ENCODE data around the gene CCHCR1. TPM values are rescaled to one million over a fixed set of nuclear protein-coding genes. Genes with fewer than 3 reads are reported as not detected.
"Not testable (repeated sequence)": the region's sequence is repeated elsewhere in the genome, so short reads cannot be mapped to it uniquely, and the experiment has no call there.

The CCHCR1 gene
- total RNA-seq, 1 donor from 2014 or later = 21.7 TPM

GRCh38 chr6:31173406-31173805 is 15.8 kb upstream of the CCHCR1 start:
- H3K27me3 Mint-ChIP-seq (ENCODE audit: unreplicated experiment) = peaks cover 9% of the 10 kb centered on the region
- H3K9me3 Mint-ChIP-seq (ENCODE audit: unreplicated experiment) = no peaks in the 10 kb centered on the region
- TF ChIP-seq CTCF (IDR thresholded peaks at IDR 0.05; ENCODE audit: unreplicated experiment) = no peak
- no peak for DNase-seq (ENCODE audit: low spot score)
- peaks cover 7% of the 10 kb centered on the region for H3K4me1 Mint-ChIP-seq (ENCODE audit: unreplicated experiment)
- H3K4me3 Mint-ChIP-seq (ENCODE audit: unreplicated experiment) = no peak overlapping the region
- no peak overlapping the region for H3K27ac Mint-ChIP-seq (ENCODE audit: unreplicated experiment)
- peaks cover 3% of the 10 kb centered on the region for H3K36me3 Mint-ChIP-seq (ENCODE audit: low read depth, unreplicated experiment)

- no peak for TF ChIP-seq CTCF (IDR thresholded peaks at IDR 0.05; ENCODE audit: unreplicated experiment)
- Mint-ChIP-seq H3K36me3 (ENCODE audit: low read depth, unreplicated experiment) (peaks cover 4% of the 10 kb centered on the region), H3K4me1 (ENCODE audit: unreplicated experiment) (peaks cover 4% of the 10 kb centered on the region), H3K27me3 (ENCODE audit: unreplicated experiment) (peaks cover 9% of the 10 kb centered on the region), H3K9me3 (ENCODE audit: unreplicated experiment) (no peaks in the 10 kb centered on the region), H3K27ac (ENCODE audit: unreplicated experiment) (no peak overlapping the region), H3K4me3 (ENCODE audit: unreplicated experiment) (no peak overlapping the region)
- no peak for DNase-seq (ENCODE audit: low spot score)
These were observed 15.4 kb upstream of the CCHCR1 start for GRCh38 chr6:31172973-31173384.

- no peak overlapping the region for H3K4me3 Mint-ChIP-seq (ENCODE audit: unreplicated experiment)
- peaks cover 4% of the 10 kb centered on the region for H3K4me1 Mint-ChIP-seq (ENCODE audit: unreplicated experiment)
- no peak for TF ChIP-seq CTCF (IDR thresholded peaks at IDR 0.05; ENCODE audit: unreplicated experiment)
- no peaks in the 10 kb centered on the region for H3K9me3 Mint-ChIP-seq (ENCODE audit: unreplicated experiment)
- H3K27me3 Mint-ChIP-seq (ENCODE audit: unreplicated experiment) = peaks cover 7% of the 10 kb centered on the region
- peaks cover 4% of the 10 kb centered on the region for H3K36me3 Mint-ChIP-seq (ENCODE audit: low read depth, unreplicated experiment)
- H3K27ac Mint-ChIP-seq (ENCODE audit: unreplicated experiment) = no peak overlapping the region
- no peak for DNase-seq (ENCODE audit: low spot score)
These were observed 14.6 kb upstream of the CCHCR1 start for GRCh38 chr6:31171931-31172905.

GRCh38 chr6:31170987-31171671 is 13.5 kb upstream of the CCHCR1 start:
- H3K27ac Mint-ChIP-seq (ENCODE audit: unreplicated experiment) = no peak overlapping the region
- H3K4me3 Mint-ChIP-seq (ENCODE audit: unreplicated experiment) = no peak overlapping the region
- DNase-seq (ENCODE audit: low spot score) = no peak
- H3K9me3 Mint-ChIP-seq (ENCODE audit: unreplicated experiment) = no peaks in the 10 kb centered on the region
- H3K27me3 Mint-ChIP-seq (ENCODE audit: unreplicated experiment) = peaks cover 7% of the 10 kb centered on the region
- H3K4me1 Mint-ChIP-seq (ENCODE audit: unreplicated experiment) = peaks cover 4% of the 10 kb centered on the region
- H3K36me3 Mint-ChIP-seq (ENCODE audit: low read depth, unreplicated experiment) = peaks cover 4% of the 10 kb centered on the region
- no peak for TF ChIP-seq CTCF (IDR thresholded peaks at IDR 0.05; ENCODE audit: unreplicated experiment)

GRCh38 chr6:31170600-31170881 is 12.9 kb upstream of the CCHCR1 start, which contains the start of gene POU5F1:
Gene POU5F1, minus strand, starts transcription at chr6:31170682. Its CDS starts 62 bp downstream, at chr6:31170620.
- H3K4me3 Mint-ChIP-seq (ENCODE audit: unreplicated experiment) = no peak within 1 kb of the TSS
- H3K36me3 Mint-ChIP-seq (ENCODE audit: low read depth, unreplicated experiment) = peaks cover 4% of the 10 kb centered on the region
- H3K4me1 Mint-ChIP-seq (ENCODE audit: unreplicated experiment) = peaks cover 4% of the 10 kb centered on the region
- H3K27ac Mint-ChIP-seq (ENCODE audit: unreplicated experiment) = no peak within 1 kb of the TSS
- TF ChIP-seq CTCF (IDR thresholded peaks at IDR 0.05; ENCODE audit: unreplicated experiment) = no peak
- DNase-seq (ENCODE audit: low spot score) = no peak
- peaks cover 7% of the 10 kb centered on the region for H3K27me3 Mint-ChIP-seq (ENCODE audit: unreplicated experiment)
- H3K9me3 Mint-ChIP-seq (ENCODE audit: unreplicated experiment) = no peaks in the 10 kb centered on the region

GRCh38 chr6:31169858-31170599 is 12.4 kb upstream of the CCHCR1 start:
- H3K4me1 Mint-ChIP-seq (ENCODE audit: unreplicated experiment); H3K9me3 Mint-ChIP-seq (ENCODE audit: unreplicated experiment); H3K36me3 Mint-ChIP-seq (ENCODE audit: low read depth, unreplicated experiment); H3K27ac Mint-ChIP-seq (ENCODE audit: unreplicated experiment); H3K4me3 Mint-ChIP-seq (ENCODE audit: unreplicated experiment); H3K27me3 Mint-ChIP-seq (ENCODE audit: unreplicated experiment); DNase-seq (ENCODE audit: low spot score): not testable (repeated sequence)
